ENCODE data around the gene F2RL3.
"Not testable (repeated sequence)": the region's sequence is repeated elsewhere in the genome, so short reads cannot be mapped to it uniquely, and the experiment has no call there.

Gene F2RL3

DNA sequence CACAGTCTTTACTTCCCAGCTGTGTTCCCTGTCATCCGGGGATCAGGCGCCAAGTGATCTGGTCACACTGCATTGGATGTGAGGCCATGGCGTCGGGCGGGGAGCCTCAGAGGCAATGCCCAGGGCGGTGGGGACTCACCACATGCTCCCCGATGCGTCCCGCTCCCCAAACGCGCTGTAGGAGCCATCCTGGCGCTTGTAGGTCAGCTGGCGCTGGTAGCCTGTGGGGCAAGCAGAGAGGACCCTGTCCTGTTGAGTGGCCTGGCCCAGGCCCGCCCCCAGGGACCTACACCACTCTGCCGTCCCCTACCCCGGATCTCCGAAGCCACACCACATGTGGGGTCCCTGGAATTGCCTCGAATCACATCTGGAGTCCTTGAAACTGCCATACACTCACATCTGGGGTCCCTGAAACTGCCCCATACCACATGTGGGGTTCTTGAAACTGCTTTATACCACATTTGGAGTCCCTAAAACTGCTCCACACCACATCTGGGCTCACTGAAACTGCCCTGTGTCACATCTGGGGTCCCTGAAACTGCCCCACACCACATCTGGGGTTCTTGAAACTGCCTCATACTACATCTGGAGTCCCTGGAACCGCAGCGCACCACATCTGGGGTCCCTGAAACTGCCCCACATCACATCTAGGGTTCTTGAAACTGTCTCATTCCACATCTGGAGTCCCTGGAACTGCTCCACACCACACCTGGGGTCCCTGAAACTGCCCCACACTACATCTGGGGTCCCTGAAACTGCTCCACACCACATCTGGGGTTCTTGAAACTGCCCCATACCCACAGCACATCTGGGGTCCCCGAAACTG is 33.2 kb downstream of the F2RL3 start:
- no peak for DNase-seq (ENCODE audit: low read depth in 2 of 3, low spot score in 2 of 3)

DNA sequence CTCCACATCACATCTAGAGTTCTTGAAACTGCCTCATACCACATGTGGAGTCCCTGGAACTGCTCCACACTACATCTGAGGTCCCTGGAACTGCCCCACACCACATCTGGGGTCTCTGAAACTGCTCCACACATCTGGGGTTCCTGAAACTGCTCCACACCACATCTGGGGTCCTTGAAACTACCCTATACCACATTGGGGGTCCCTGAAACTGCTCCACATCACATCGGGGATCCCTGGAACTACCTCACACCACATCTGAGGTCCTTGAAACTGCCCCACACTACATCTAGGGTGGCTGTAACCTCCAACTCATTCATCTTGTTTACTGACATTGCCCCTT is 33.8 kb downstream of the F2RL3 start:
- no peak for DNase-seq (ENCODE audit: low read depth in 2 of 3, low spot score in 2 of 3)

DNA sequence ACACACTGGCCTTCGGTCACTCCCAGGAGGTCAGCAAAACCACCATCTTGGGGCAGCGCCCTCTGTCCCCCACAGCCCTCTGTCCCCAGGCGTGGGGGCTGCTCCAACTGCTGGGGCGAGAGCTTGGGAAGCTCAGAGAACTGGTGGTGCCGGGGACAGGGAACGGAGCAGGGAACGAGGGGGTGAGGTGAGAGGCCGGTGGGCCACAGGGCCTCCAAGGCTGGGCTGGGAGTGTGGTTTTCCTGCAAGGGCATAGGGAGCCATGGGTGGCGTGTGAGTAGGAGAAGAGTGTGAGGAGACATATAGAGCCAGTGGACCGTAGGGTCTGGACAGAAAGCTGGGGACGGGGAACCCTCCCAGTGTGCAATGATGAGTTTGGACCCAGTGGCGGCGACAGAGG is 34.1 kb downstream of the F2RL3 start:
- no peak for DNase-seq (ENCODE audit: low read depth in 2 of 3, low spot score in 2 of 3)

GRCh38 chr19:16927883-16928282 is 39.1 kb downstream of the F2RL3 start:
- no peak for DNase-seq (ENCODE audit: low read depth in 2 of 3, low spot score in 2 of 3)

- DNase-seq (ENCODE audit: low read depth in 2 of 3, low spot score in 2 of 3): no peak
Measured at GRCh38 chr19:16928351-16928750, 39.6 kb downstream of the F2RL3 start.

DNA sequence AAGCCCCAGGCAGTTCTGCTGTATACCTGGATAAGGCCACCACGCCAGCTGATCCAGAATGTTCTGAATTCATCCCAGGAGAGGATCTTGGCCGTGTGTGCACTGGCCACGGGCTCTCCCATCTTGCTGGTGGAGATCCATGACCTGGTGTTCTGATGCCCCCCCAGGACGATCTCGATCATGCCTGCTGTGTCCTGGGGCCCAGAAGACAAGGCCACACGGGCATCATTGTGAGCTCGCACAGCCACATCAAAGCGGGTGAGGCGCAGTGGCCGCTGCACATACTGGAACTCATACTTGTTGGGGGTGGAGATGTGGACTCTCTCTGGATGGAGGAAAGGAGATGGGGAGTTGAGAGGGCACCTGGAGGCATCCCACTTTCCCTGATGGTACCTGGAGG is 40.1 kb downstream of the F2RL3 start:
- DNase-seq (ENCODE audit: low read depth in 2 of 3, low spot score in 2 of 3): no peak

DNA sequence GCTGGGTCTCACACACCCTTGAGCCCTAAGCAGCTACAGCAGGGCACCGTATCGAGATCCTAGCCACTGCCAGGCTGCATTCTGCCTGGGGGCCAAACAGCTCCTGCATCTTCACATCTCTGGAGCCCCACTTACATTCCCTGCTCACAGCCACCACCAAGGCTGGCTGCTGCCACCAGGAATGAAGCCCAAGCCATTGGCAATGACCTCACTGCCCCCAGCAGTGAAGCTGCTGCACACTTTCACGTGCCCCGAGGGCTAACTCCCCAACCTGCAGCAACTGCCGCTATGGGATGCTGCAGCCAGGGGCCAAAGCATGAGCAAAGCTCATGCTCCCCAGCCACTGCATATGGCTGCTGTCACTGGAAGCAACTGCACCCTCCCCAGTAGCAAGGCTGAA is 42.0 kb downstream of the F2RL3 start:
- no peak for DNase-seq (ENCODE audit: low read depth in 2 of 3, low spot score in 2 of 3)

- no peak for DNase-seq (ENCODE audit: low read depth in 2 of 3, low spot score in 2 of 3)
Measured at GRCh38 chr19:16931306-16931705, 42.5 kb downstream of the F2RL3 start.

DNA sequence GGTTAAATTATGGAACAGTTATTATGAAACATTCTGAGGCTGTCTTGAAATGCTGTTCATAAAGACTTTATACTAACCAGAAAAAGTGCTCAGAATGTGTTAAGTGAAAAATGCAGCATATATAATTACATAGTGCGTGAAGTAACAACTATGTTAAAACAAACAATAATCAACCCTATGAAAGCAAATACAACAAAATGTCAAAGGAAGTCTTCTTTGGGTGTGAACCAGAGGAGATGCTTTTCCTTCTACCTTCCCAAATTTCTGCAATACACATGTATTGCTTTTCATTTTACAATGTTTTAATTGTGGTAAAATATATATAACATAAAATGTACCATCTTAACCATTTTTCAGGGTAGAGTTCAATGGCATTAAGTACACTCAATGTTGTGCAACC is 45.7 kb downstream of the F2RL3 start:
- no peak for DNase-seq (ENCODE audit: low read depth in 2 of 3, low spot score in 2 of 3)

- no peak for DNase-seq (ENCODE audit: low read depth in 2 of 3, low spot score in 2 of 3)
Measured at GRCh38 chr19:16936901-16937300, 48.1 kb downstream of the F2RL3 start.

DNA sequence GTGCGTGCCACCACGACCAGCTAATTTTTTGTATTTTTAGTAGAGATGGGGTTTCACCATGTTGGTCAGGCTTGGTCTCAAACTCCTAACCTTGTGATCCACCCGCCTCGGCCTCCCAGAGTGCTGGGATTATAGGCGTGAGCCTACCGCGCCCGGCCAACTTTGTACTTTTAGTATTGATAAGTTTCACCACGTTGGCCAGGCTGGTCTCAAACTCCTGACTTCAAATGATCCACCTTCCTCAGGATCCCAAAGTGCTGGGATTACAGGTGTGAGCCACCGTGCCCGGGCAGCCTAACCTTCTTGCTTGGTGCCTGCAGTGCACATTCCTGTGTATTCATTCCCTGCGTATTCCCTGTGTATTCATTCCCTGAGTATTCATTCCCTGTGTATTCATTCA is 49.0 kb downstream of the F2RL3 start:
- not testable (repeated sequence) for DNase-seq (ENCODE audit: low read depth in 2 of 3, low spot score in 2 of 3)

DNA sequence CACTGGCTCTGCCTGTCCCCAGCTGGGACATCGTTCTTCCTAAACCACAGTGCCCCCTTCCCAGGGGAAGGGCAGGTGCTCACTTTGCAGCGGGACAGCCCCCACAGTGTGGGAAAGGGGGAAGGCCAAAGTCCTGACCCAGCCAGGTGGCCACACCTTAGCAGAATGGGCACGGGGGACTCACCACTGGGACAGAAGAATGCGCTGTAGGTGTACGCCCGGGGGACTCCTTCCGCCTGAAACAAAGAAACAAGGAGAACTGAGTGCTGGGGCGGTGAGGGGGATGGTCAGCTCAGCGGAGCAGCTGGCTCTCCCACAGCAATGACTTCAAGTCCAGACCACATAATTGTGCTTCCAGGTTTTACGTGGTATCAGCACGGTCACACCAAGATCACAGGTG is 49.4 kb downstream of the F2RL3 start:
- DNase-seq (ENCODE audit: low read depth in 2 of 3, low spot score in 2 of 3): no peak

- DNase-seq (ENCODE audit: low read depth in 2 of 3, low spot score in 2 of 3): not testable (repeated sequence)
Measured at GRCh38 chr19:16940063-16940462, 51.3 kb downstream of the F2RL3 start.

DNA sequence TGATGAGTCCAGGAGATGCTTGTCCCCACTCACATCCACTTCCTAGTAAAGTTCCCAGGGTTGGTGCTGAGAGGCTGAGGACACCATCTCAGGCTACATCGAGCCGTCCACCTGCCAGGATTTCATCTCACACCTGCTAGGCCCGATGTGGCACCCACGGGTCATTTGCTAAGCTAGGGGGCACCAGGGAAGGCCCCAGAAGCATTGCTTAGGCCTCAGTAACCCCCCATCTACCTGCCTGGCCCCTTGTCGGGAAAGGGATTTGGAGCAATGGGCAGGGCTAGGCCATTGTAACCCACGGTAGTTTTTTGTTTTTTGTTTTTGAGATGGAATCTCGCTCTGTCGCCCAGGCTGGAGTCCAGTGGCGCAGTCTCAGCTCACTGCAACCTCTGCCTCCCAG is 51.8 kb downstream of the F2RL3 start:
- no peak for DNase-seq (ENCODE audit: low read depth in 2 of 3, low spot score in 2 of 3)

All from activated CD8-positive, alpha-beta memory T cell treated with anti-CD3 and anti-CD28 coated beads for 48 hours (primary cell).